Measurements from ENCODE around the gene MTTP. TPM values are rescaled to one million over a fixed set of nuclear protein-coding genes. Genes with fewer than 3 reads are reported as not detected.

MTTP gene
- total RNA-seq, 1 donor from 2014 or later, result 0.08 TPM

DNA sequence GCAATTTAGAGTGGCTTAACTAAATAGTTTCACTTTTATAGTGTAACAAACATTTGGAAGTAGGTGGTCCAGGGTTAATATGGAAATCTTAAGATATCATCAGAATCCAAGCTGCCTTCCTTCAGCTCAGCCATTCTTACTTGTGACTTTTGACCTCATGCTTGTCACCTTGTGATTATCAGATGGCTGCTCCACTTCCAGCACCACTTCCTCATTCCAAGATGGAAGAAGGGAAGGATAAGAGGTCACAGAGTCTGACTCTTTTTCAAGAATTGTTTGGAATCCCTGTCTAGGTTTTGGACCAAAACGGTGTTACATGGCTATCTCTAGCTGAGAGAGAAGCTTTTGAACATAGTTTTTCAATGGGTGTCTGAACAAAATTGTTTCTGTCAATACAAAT, 39.9 kb downstream of the MTTP start:
- no peak for TF ChIP-seq CTCF (IDR thresholded peaks at IDR 0.05; ENCODE audit: insufficient read depth, low read length, poor library complexity, severe bottlenecking)
- no peak overlapping the region for H3K4me3 ChIP-seq (ENCODE audit: low read depth, low read length)
- H3K27me3 ChIP-seq (ENCODE audit: control insufficient read depth, insufficient read depth, low read length), result no peaks in the 10 kb centered on the region
- DNase-seq (ENCODE audit: low read depth), result no peak
- no peaks in the 10 kb centered on the region for H3K36me3 ChIP-seq (ENCODE audit: control insufficient read depth, insufficient read depth, low read length)

GRCh38 chr4:99615170-99615820, 40.7 kb downstream of the MTTP start:
- no peak for TF ChIP-seq CTCF (IDR thresholded peaks at IDR 0.05; ENCODE audit: insufficient read depth, low read length, poor library complexity, severe bottlenecking)

DNA sequence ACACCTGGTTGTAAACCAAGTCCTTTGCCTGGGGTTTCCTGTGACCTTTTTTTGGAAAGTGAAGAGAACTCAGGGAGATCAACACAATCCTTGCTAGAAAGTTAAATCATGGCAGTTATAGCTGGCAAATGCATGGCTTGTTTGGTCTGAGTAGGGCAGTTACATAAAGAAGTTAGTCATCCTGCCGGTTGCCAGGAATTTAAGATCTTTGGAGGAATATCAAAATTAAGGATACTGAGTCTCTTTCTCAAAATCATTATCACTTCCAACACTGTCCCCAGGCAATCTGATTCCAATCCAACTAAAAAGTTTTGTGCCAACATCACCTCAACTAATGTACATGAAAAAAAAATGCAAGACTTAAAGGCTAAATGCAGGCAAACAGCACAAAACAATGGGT, 42.8 kb downstream of the MTTP start:
- Histone ChIP-seq H3K27me3 (ENCODE audit: control insufficient read depth, insufficient read depth, low read length) (no peaks in the 10 kb centered on the region), H3K4me3 (ENCODE audit: low read depth, low read length) (no peak overlapping the region), H3K36me3 (ENCODE audit: control insufficient read depth, insufficient read depth, low read length) (no peaks in the 10 kb centered on the region)
- TF ChIP-seq CTCF (IDR thresholded peaks at IDR 0.05; ENCODE audit: insufficient read depth, low read length, poor library complexity, severe bottlenecking), result no peak
- no peak for DNase-seq (ENCODE audit: low read depth)

More at GRCh38 chr4:99615170-99615820, 40.7 kb downstream of the MTTP start:
- Histone ChIP-seq H3K36me3 (ENCODE audit: control insufficient read depth, insufficient read depth, low read length) (no peaks in the 10 kb centered on the region), H3K27me3 (ENCODE audit: control insufficient read depth, insufficient read depth, low read length) (no peaks in the 10 kb centered on the region), H3K4me3 (ENCODE audit: low read depth, low read length) (no peak overlapping the region)
- no peak for DNase-seq (ENCODE audit: low read depth)

DNA sequence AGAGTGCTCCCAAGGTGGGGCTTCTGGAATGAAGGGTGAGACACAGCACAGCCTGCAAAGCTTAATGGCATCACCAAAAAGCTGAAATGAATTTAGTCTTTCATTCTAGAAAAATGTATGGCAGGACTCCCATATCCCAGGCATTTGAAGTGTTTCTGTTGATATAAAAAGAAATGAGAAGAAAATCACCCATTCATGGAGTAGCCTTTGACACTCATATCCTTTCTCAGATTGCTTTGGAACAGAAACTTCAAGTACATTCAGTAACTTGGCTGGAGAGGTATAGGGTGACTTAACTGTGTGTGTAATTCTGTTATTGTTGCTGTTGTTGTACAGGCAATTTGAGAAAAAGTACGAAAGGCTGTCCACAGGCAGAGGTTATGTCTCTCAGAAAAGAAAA, 47.7 kb downstream of the MTTP start:
- no peak overlapping the region for H3K4me3 ChIP-seq (ENCODE audit: low read depth, low read length)
- DNase-seq (ENCODE audit: low read depth), result no peak
- no peak for TF ChIP-seq CTCF (IDR thresholded peaks at IDR 0.05; ENCODE audit: insufficient read depth, low read length, poor library complexity, severe bottlenecking)
- no peaks in the 10 kb centered on the region for H3K36me3 ChIP-seq (ENCODE audit: control insufficient read depth, insufficient read depth, low read length)
- H3K27me3 ChIP-seq (ENCODE audit: control insufficient read depth, insufficient read depth, low read length), result no peaks in the 10 kb centered on the region

GRCh38 chr4:99624141-99624719, 49.6 kb downstream of the MTTP start:
- Histone ChIP-seq H3K4me3 (ENCODE audit: low read depth, low read length) (no peak overlapping the region), H3K36me3 (ENCODE audit: control insufficient read depth, insufficient read depth, low read length) (no peaks in the 10 kb centered on the region), H3K27me3 (ENCODE audit: control insufficient read depth, insufficient read depth, low read length) (no peaks in the 10 kb centered on the region)
- TF ChIP-seq CTCF (IDR thresholded peaks at IDR 0.05; ENCODE audit: insufficient read depth, low read length, poor library complexity, severe bottlenecking), result no peak
- no peak for DNase-seq (ENCODE audit: low read depth)

GRCh38 chr4:99625369-99625768, 50.7 kb downstream of the MTTP start:
- TF ChIP-seq CTCF (IDR thresholded peaks at IDR 0.05; ENCODE audit: insufficient read depth, low read length, poor library complexity, severe bottlenecking), result no peak
- Histone ChIP-seq H3K36me3 (ENCODE audit: control insufficient read depth, insufficient read depth, low read length) (no peaks in the 10 kb centered on the region), H3K27me3 (ENCODE audit: control insufficient read depth, insufficient read depth, low read length) (no peaks in the 10 kb centered on the region), H3K4me3 (ENCODE audit: low read depth, low read length) (no peak overlapping the region)
- DNase-seq (ENCODE audit: low read depth), result no peak

Data from kidney epithelial cell (primary cell).